22Rv1 (cell line): ENCODE results near the gene ZP4.
"Not testable (repeated sequence)": the region's sequence is repeated elsewhere in the genome, so short reads cannot be mapped to it uniquely, and the experiment has no call there.

Source experiments
- CTCF ChIP-seq: fragments of 450-650 bp; IDR thresholded peaks from 2 replicates; pipeline ENCODE4 v1.5.1; 2017; ENCODE audit warnings: mild to moderate bottlenecking
- ZFX ChIP-seq: fragments of 450-650 bp; IDR thresholded peaks from 2 replicates; pipeline ENCODE4 v1.6.1; 2017; ENCODE audit warnings: antibody characterized with exemption, borderline replicate concordance

- TF ChIP-seq CTCF, ZFX: not testable (repeated sequence)
Observed at GRCh38 chr1:237843516-237843915, 47.2 kb downstream of the ZP4 start.
